Osteoblast (primary cell): ENCODE data around the gene NLGN1. TPM values are rescaled to one million over a fixed set of nuclear protein-coding genes. Genes with fewer than 3 reads are reported as not detected.

Experiments
- DNase-seq: peaks from one replicate; pipeline ENCODE4 v3.0.0; 2011; ENCODE audit warnings: low spot score, mixed read lengths; ENCODE audit not compliant: insufficient read length; ENCODE audit errors: missing footprints
- H2AFZ ChIP-seq: 2 replicates; pipeline ENCODE4 v1.6.0; 2011; ENCODE audit warnings: mild to moderate bottlenecking, low read length
- H3K27ac ChIP-seq: 2 replicates; pipeline ENCODE4 v1.5.1; 2011; ENCODE audit warnings: mild to moderate bottlenecking, low read depth, low read length, moderate library complexity
- H3K27me3 ChIP-seq: 2 replicates; pipeline ENCODE4 v1.6.0; 2012; ENCODE audit warnings: mild to moderate bottlenecking, control low read depth, inconsistent platforms, low read length, moderate library complexity; ENCODE audit not compliant: insufficient read depth
- H3K36me3 ChIP-seq: 2 replicates; pipeline ENCODE4 v1.5.1; 2011; ENCODE audit warnings: mild to moderate bottlenecking, low read length, control low read depth, moderate library complexity; ENCODE audit not compliant: insufficient read depth
- H3K4me1 ChIP-seq: 2 replicates; pipeline ENCODE4 v1.5.1; 2011; ENCODE audit warnings: mild to moderate bottlenecking, low read length, control low read depth, moderate library complexity; ENCODE audit not compliant: insufficient read depth
- H3K4me2 ChIP-seq: 2 replicates; pipeline ENCODE4 v1.6.0; 2011; ENCODE audit warnings: mild to moderate bottlenecking, low read length; ENCODE audit not compliant: insufficient read depth
- H3K4me3 ChIP-seq: fragments of 200-600 bp; sonication (generic); 3 replicates; pipeline ENCODE4 v1.5.1; 2012; ENCODE audit warnings: mild to moderate bottlenecking, low read length, inconsistent platforms; ENCODE audit not compliant: insufficient read depth
- H3K79me2 ChIP-seq: 2 replicates; pipeline ENCODE4 v1.6.0; 2012; ENCODE audit warnings: mild to moderate bottlenecking, low read length, control low read depth, inconsistent platforms; ENCODE audit not compliant: insufficient read depth
- H3K9me3 ChIP-seq: 2 replicates; pipeline ENCODE4 v1.5.1; 2011; ENCODE audit warnings: low read depth, low read length, control low read depth
- H4K20me1 ChIP-seq: 2 replicates; pipeline ENCODE4 v1.6.0; 2012; ENCODE audit warnings: mild to moderate bottlenecking, low read length, control low read depth; ENCODE audit not compliant: insufficient read depth
- total RNA-seq: library from RNA; depleted of rRNA; stranded (reverse); fragments of >200 nt; gene quantifications from 2 replicates; pipeline ENCODE4 v1.2.3, GENCODE V29; 2012
- TF ChIP-seq, protein P1 (sequence below): IDR thresholded peaks from 2 replicates; pipeline ENCODE4 v1.5.1; 2011; ENCODE audit warnings: mild to moderate bottlenecking, low read depth, low read length, moderate library complexity; ENCODE audit errors: extremely low read depth

Gene NLGN1
- total RNA-seq, 1 donor: 9.0 TPM

DNA sequence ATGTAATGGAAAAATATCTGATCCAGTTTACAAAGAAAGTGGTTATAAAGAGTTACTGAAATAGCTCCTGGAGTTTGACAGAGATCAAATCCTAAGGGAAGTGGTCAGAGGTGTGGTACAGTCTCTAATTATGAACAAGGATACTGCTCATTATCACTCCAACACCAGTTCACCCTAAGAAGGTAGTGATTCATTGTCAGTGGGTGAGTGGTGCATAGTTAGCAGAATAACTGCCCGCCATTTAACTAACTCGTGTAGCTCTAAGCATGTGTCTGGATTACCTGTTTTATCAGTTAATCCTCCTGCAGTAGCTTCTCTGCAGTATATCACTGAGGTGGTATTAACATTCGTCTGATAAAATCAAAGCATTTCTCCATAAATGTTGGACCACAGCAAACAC lies 700.1 kb downstream of the NLGN1 start:
- H4K20me1 ChIP-seq: no peaks in the 10 kb centered on the region

DNA sequence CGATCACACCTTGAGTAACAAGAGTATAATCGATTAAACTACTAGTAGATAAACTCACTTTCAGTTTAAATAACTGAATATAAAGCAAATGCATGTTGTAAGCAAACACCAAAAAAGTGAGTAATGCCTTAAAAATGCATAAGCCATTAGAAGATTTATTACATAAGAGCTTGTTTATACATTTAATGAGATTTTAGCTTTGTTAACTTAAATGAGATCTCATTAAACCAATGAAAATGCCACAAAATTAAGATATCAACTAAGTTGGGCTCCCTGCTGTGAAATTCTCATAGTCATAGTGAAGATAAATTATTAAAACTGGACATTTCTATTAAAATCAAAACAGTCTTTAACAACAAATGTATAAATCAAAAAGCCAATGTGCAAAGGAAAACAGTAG lies 701.2 kb downstream of the NLGN1 start:
- no peaks in the 10 kb centered on the region for H3K36me3 ChIP-seq
- no peak for DNase-seq
- H3K79me2 ChIP-seq: no peaks in the 10 kb centered on the region
- H3K4me1 ChIP-seq: peaks cover 3% of the 10 kb centered on the region
- H3K27ac ChIP-seq: no peak overlapping the region
- no peak overlapping the region for H3K4me2 ChIP-seq
- no peaks in the 10 kb centered on the region for H3K27me3 ChIP-seq
- no peaks in the 10 kb centered on the region for H4K20me1 ChIP-seq
- no peak overlapping the region for H3K4me3 ChIP-seq
- H3K9me3 ChIP-seq: no peaks in the 10 kb centered on the region
- TF ChIP-seq, protein P1, sequence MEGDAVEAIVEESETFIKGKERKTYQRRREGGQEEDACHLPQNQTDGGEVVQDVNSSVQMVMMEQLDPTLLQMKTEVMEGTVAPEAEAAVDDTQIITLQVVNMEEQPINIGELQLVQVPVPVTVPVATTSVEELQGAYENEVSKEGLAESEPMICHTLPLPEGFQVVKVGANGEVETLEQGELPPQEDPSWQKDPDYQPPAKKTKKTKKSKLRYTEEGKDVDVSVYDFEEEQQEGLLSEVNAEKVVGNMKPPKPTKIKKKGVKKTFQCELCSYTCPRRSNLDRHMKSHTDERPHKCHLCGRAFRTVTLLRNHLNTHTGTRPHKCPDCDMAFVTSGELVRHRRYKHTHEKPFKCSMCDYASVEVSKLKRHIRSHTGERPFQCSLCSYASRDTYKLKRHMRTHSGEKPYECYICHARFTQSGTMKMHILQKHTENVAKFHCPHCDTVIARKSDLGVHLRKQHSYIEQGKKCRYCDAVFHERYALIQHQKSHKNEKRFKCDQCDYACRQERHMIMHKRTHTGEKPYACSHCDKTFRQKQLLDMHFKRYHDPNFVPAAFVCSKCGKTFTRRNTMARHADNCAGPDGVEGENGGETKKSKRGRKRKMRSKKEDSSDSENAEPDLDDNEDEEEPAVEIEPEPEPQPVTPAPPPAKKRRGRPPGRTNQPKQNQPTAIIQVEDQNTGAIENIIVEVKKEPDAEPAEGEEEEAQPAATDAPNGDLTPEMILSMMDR: no peak
- no peak overlapping the region for H2AFZ ChIP-seq

More for the DNA sequence above, 700.1 kb downstream of the NLGN1 start:
- H3K27ac ChIP-seq: no peak overlapping the region
- H3K79me2 ChIP-seq: no peaks in the 10 kb centered on the region
- H3K9me3 ChIP-seq: no peaks in the 10 kb centered on the region
- H2AFZ ChIP-seq: no peak overlapping the region
- H3K27me3 ChIP-seq: no peaks in the 10 kb centered on the region
- no peak for DNase-seq
- TF ChIP-seq, protein P1: no peak
- no peak overlapping the region for H3K4me2 ChIP-seq
- no peaks in the 10 kb centered on the region for H3K36me3 ChIP-seq
- no peak overlapping the region for H3K4me3 ChIP-seq
- peaks cover 3% of the 10 kb centered on the region for H3K4me1 ChIP-seq

DNA sequence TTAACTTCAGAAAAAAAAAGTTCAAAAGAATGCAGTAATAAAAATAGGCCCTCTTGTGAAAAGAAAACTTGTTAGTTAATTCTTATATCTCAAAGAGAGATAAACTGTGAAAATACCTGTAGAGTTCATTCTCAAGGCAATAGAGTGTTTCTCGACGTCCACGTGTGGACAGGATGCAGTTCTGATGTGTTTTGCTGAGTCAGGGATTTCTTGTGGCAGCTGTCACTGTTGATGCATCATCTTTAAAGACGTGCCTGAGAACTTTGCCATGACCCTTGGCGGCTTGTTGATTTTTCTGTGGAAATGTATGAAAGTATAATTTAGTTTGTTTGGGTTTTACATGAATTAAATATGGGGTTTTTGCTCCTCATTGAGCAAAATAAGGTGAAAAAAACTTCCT lies 702.2 kb downstream of the NLGN1 start:
- Histone ChIP-seq H3K9me3 (no peaks in the 10 kb centered on the region), H3K27ac (no peak overlapping the region), H3K79me2 (no peaks in the 10 kb centered on the region), H3K27me3 (no peaks in the 10 kb centered on the region), H3K36me3 (no peaks in the 10 kb centered on the region), H3K4me1 (peaks cover 3% of the 10 kb centered on the region), H3K4me3 (no peak overlapping the region), H4K20me1 (no peaks in the 10 kb centered on the region), H2AFZ (no peak overlapping the region), H3K4me2 (no peak overlapping the region)
- DNase-seq: no peak
- TF ChIP-seq, protein P1: no peak

DNA sequence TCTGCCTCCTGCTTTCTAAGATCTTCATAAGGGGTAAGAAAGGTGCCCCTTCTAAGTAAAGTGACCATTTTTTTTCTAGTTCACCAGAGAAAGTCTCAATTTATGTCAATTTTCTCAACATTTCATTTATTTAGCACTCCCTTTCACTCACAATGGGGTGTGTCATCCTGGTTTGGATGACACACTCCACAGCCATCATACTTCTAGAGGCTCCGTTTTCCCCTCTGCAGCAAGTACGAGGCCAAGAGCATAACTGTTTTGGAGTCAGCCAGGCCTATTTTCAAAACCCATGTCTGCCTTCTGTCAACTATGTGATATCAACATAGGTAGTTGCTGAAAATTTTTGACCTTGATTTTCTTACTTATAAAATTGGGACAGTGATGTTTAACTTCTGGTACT lies 703.2 kb downstream of the NLGN1 start:
- no peaks in the 10 kb centered on the region for H3K79me2 ChIP-seq
- no peaks in the 10 kb centered on the region for H3K36me3 ChIP-seq
- H3K4me1 ChIP-seq: peaks cover 3% of the 10 kb centered on the region
- H3K4me2 ChIP-seq: no peak overlapping the region
- H3K4me3 ChIP-seq: no peak overlapping the region
- no peaks in the 10 kb centered on the region for H3K27me3 ChIP-seq
- H3K27ac ChIP-seq: peak overlapping the region; percentile 9
- no peaks in the 10 kb centered on the region for H4K20me1 ChIP-seq
- peak overlapping the region; percentile 53 for H2AFZ ChIP-seq
- TF ChIP-seq, protein P1: no peak
- H3K9me3 ChIP-seq: no peaks in the 10 kb centered on the region
- DNase-seq: no peak
